CD4-positive, CD25-positive, alpha-beta regulatory T cell (primary cell): Measurements from ENCODE around the gene EMP3. TPM values are rescaled to one million over a fixed set of nuclear protein-coding genes. Genes with fewer than 3 reads are reported as not detected.

ENCODE experiments used
- ATAC-seq, 2 donors: fragments of 150-1000 bp; cut with Tn5 transposase; one replicate each; pipeline ENCODE4 v1.10.0; 2021; ENCODE audit warnings: low read depth in 2 of 2, moderate number of reproducible peaks in 2 of 2, moderate library complexity in 1 of 2
- DNase-seq, 3 donors: peaks; one replicate each; pipeline versions ENCODE4 v3.0.0 to v3.0.0-alpha.2; 2012 to 2022; ENCODE audit warnings: mixed read lengths in 1 of 3
- H3K27ac ChIP-seq: one replicate; pipeline ENCODE4 v1.7.0; 2013; ENCODE audit warnings: mild to moderate bottlenecking, low read length; ENCODE audit not compliant: insufficient read depth, poor library complexity, severe bottlenecking
- H3K27me3 ChIP-seq: one replicate; pipeline ENCODE4 v1.7.0; 2013; ENCODE audit warnings: low read length; ENCODE audit not compliant: control insufficient read depth, insufficient read depth
- H3K36me3 ChIP-seq: one replicate; pipeline ENCODE4 v1.7.0; 2013; ENCODE audit warnings: mild to moderate bottlenecking, low read length, moderate library complexity; ENCODE audit not compliant: control insufficient read depth, insufficient read depth
- H3K4me1 ChIP-seq: 2 replicates; pipeline ENCODE4 v1.7.0; 2013; ENCODE audit warnings: mild to moderate bottlenecking, low read length; ENCODE audit not compliant: insufficient read depth, control insufficient read depth, poor library complexity, severe bottlenecking
- H3K4me3 ChIP-seq: one replicate; pipeline ENCODE4 v1.7.0; 2013; ENCODE audit warnings: low read depth, mild to moderate bottlenecking, low read length, moderate library complexity
- H3K9me3 ChIP-seq, 2 experiments: 1 replicate in 1 of 2; 2 replicates in 1 of 2; pipeline ENCODE4 v1.7.0; 2013; ENCODE audit warnings: low read length in 2 of 2, mild to moderate bottlenecking in 1 of 2, moderate library complexity in 1 of 2; ENCODE audit not compliant: control insufficient read depth in 2 of 2
- H3K27ac Mint-ChIP-seq, 3 donors: one replicate each; pipeline ENCODE4 v1.8.0; 2020 to 2022; ENCODE audit warnings: mild to moderate bottlenecking in 3 of 3, mixed read lengths in 3 of 3, moderate library complexity in 2 of 3
- H3K27me3 Mint-ChIP-seq: one replicate; pipeline ENCODE4 v1.8.0; 2022; ENCODE audit warnings: mild to moderate bottlenecking, mixed read lengths
- H3K36me3 Mint-ChIP-seq: one replicate; pipeline ENCODE4 v1.8.0; 2020; ENCODE audit warnings: mixed read lengths
- H3K4me1 Mint-ChIP-seq, 4 donors: one replicate each; pipeline ENCODE4 v1.8.0; 2020 to 2022; ENCODE audit warnings: mixed read lengths in 4 of 4, mild to moderate bottlenecking in 1 of 4
- H3K4me3 Mint-ChIP-seq, 4 donors: one replicate each; pipeline ENCODE4 v1.8.0; 2020 to 2022; ENCODE audit warnings: mild to moderate bottlenecking in 4 of 4, mixed read lengths in 4 of 4, moderate library complexity in 3 of 4
- H3K9me3 Mint-ChIP-seq, 7 donors: one replicate each; pipeline ENCODE4 v1.8.0; 2020 to 2022; ENCODE audit warnings: mixed read lengths in 7 of 7, mild to moderate bottlenecking in 3 of 7, moderate library complexity in 2 of 7
- polyA plus RNA-seq, 4 donors: library from polyadenylated mRNA; unstranded; fragments of 300-500 nt; fragmentation: Illumina TruSeq; gene quantifications; one replicate each; pipeline ENCODE4 v1.2.3, GENCODE V29; 2021
- total RNA-seq: library from RNA; stranded (reverse); gene quantifications from one replicate; pipeline ENCODE4 v1.2.3, GENCODE V29; 2022

EMP3 gene, protein sequence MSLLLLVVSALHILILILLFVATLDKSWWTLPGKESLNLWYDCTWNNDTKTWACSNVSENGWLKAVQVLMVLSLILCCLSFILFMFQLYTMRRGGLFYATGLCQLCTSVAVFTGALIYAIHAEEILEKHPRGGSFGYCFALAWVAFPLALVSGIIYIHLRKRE
- total RNA-seq (290 TPM), polyA plus RNA-seq (1,000 to 10,000 TPM in 2 of 4 donors, 100 to 1,000 TPM in 2; 809 to 1,327 (median 1,095) TPM)

DNA sequence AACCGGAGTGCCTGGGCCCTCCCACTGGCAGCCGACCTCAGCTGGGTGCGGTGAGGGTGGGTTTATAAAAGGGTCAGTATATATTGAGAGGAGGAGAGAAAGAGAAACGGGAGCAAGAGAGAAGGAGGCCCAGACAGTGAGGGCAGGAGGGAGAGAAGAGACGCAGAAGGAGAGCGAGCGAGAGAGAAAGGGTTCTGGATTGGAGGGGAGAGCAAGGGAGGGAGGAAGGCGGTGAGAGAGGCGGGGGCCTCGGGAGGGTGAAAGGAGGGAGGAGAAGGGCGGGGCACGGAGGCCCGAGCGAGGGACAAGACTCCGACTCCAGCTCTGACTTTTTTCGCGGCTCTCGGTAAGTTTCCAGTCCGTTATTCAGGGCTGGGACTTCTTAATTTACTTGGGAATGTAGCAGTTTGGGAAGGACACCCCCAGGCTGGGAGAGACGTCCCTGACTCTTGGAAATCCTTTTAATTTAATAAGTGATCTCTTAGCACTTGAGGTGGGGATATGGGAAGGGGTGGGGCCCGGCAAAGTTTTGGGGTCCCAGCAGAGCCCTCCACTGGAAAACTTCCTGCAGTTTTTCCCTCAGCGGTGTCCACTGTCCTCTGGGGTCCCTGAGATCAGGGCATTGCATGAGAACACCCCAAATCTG lies at the start of gene EMP3:
TSS of gene EMP3 (plus strand) at position 288 of the 646 bp plus-strand sequence. CDS start 1,293 bp downstream, outside the sequence.
- H3K36me3 Mint-ChIP-seq: peaks cover 27% of the 10 kb centered on the region
- peaks cover 11% of the 10 kb centered on the region for H3K27me3 Mint-ChIP-seq
- Histone ChIP-seq H3K36me3 (peaks cover 18% of the 10 kb centered on the region), H3K9me3 (no peaks in the 10 kb centered on the region), H3K4me1 (peaks cover 88% of the 10 kb centered on the region), H3K4me3 (peak within 1 kb of the TSS; percentile 94), H3K27me3 (no peaks in the 10 kb centered on the region), H3K27ac (peak within 1 kb of the TSS; percentile 99)
- peaks cover 9 to 92% (median 60%) of the 10 kb centered on the region in 4 donors for H3K4me1 Mint-ChIP-seq
- DNase-seq (peak; percentile 77 to 91 (median 84)), ATAC-seq (peak; percentile 23)
- peak within 1 kb of the TSS; percentile 94 to 99 (median 98) for H3K4me3 Mint-ChIP-seq
- peak within 1 kb of the TSS; percentile 99 to 100 (median 99) for H3K27ac Mint-ChIP-seq
- H3K9me3 Mint-ChIP-seq: peaks cover 0 to 3% (median 0%) of the 10 kb centered on the region in 7 donors

DNA sequence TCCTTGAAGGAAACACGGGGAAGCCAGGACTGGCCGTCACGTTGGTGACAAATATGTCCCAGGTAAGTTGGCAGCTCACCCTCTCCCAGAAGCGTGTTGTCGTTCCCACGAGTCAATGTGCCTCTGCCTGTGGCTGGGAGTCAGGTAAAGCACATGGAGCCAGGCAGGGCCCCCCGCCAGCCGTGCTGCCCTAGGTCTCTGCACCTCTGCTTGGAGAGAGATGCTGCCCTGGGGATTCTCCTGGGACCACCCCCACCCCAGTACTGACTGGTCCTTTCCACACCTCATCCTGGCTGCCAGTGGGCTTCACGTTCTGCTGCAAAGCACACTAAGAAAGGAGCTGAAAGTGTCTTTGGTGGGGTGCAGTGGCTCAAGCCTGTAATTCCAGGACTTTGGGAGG lies 45.6 kb upstream of the EMP3 start:
- no peaks in the 10 kb centered on the region for H3K36me3 ChIP-seq
- no peaks in the 10 kb centered on the region for H3K27me3 ChIP-seq
- no peak overlapping the region for H3K4me3 ChIP-seq
- no peak for ATAC-seq
- no peak overlapping the region for H3K27ac Mint-ChIP-seq
- H3K36me3 Mint-ChIP-seq: no peaks in the 10 kb centered on the region
- H3K4me1 ChIP-seq: no peaks in the 10 kb centered on the region
- H3K4me1 Mint-ChIP-seq: no peaks in the 10 kb centered on the region
- peaks cover 4 to 7% of the 10 kb centered on the region in 2 experiments for H3K9me3 ChIP-seq
- DNase-seq: no peak
- H3K27ac ChIP-seq: no peak overlapping the region
- H3K9me3 Mint-ChIP-seq: peaks cover 0 to 4% (median 0%) of the 10 kb centered on the region in 7 donors
- H3K27me3 Mint-ChIP-seq: peaks cover 5% of the 10 kb centered on the region
- no peak overlapping the region for H3K4me3 Mint-ChIP-seq

DNA sequence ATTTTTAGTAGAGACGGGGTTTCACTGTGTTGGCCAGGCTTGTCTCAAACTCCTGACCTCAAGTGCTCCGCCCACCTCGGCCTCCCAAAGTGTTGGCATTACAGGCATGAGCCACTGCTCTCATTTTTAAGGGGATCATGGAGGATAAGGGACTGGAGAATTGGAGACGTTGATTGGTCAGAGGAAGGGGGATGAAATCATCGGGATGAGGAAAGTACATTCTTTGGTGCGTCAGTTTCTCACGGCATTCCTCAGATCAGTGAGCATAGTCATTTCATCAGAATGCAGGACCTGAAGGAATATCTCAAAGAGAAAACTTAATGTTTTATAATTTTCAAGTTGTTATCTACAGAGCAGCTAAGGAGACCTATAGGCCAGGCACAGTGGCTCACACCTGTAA lies 41.4 kb upstream of the EMP3 start:
- DNase-seq: no peak
- H3K4me3 ChIP-seq: no peak overlapping the region
- H3K27ac Mint-ChIP-seq: no peak overlapping the region
- no peak overlapping the region for H3K27ac ChIP-seq
- no peak for ATAC-seq
- H3K4me3 Mint-ChIP-seq: no peak overlapping the region
- no peaks in the 10 kb centered on the region for H3K27me3 ChIP-seq
- H3K36me3 ChIP-seq: no peaks in the 10 kb centered on the region
- peaks cover 7 to 8% of the 10 kb centered on the region in 2 experiments for H3K9me3 ChIP-seq
- H3K36me3 Mint-ChIP-seq: peaks cover 6% of the 10 kb centered on the region
- H3K4me1 ChIP-seq: no peaks in the 10 kb centered on the region
- H3K9me3 Mint-ChIP-seq: peaks cover 0 to 15% (median 3%) of the 10 kb centered on the region in 7 donors
- H3K4me1 Mint-ChIP-seq: no peaks in the 10 kb centered on the region
- H3K27me3 Mint-ChIP-seq: peaks cover 15% of the 10 kb centered on the region

DNA sequence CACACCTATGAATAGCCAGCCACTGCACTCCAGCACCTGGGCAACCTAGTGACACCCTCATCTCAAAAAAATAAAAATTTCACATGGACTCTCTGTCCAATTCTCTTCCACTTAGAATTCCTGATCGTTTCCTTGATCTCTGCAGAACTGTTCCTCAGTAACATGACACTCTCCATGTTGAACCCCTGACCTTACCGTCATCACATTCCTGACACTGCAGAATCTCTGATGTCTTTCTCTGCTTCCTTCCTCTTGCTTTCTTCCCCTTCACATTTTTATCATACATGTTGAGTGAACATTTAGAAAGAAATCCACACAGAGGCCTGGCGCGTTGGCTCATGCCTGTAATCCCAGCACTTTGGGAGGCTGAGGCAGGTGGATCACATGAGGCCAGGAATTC lies 40.5 kb upstream of the EMP3 start:
- Mint-ChIP-seq H3K9me3 (peaks cover 0 to 15% (median 3%) of the 10 kb centered on the region in 7 donors), H3K4me3 (no peak overlapping the region), H3K27ac (no peak overlapping the region), H3K4me1 (no peaks in the 10 kb centered on the region), H3K27me3 (peaks cover 15% of the 10 kb centered on the region), H3K36me3 (peaks cover 6% of the 10 kb centered on the region)
- Histone ChIP-seq H3K27me3 (no peaks in the 10 kb centered on the region), H3K27ac (no peak overlapping the region), H3K4me3 (no peak overlapping the region), H3K9me3 (peaks cover 7 to 8% of the 10 kb centered on the region in 2 experiments), H3K36me3 (no peaks in the 10 kb centered on the region), H3K4me1 (no peaks in the 10 kb centered on the region)
- ATAC-seq: no peak
- DNase-seq: no peak

DNA sequence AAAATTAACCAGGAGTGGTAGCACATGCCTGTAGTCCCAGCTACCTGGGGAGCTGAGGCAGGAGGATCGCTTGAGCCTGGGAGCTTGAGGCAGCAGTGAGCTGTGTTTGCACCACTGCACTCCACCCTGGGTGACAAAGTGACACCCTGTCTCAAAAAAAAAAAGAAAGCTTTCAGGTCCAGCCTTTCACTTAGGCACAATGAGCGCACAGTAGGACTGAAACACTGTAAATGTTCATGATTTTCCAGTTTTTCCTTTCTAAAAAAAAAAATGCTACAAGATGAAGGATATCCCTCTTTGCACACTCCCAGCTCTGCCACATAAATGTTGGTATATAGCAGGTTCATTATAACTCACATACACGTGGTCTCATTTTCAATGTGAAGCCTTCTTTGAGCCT lies 37.6 kb upstream of the EMP3 start:
- H3K27ac Mint-ChIP-seq: no peak overlapping the region
- no peak for ATAC-seq
- peaks cover 7 to 8% of the 10 kb centered on the region in 2 experiments for H3K9me3 ChIP-seq

DNA sequence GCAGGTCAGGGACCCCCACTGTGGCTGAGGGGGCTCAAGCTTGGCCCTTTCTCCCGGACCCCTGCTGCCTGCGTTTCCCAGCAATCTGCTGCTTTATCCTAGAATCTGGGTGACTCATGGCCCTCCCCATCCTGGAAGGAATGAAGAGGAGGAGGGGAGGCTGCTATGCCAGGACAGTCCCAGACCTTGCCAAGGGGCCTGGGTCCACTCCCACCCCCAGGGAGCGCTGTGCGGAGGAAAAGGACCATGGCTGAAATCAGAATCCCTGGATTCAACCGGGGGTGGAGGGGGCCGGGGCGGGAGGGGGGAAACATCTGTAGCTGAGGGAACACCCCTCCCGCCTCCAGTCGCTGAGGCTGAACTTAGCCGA lies 35.0 kb upstream of the EMP3 start:
- peaks cover 9% of the 10 kb centered on the region for H3K4me1 ChIP-seq
- peaks cover 0 to 8% (median 2%) of the 10 kb centered on the region in 4 donors for H3K4me1 Mint-ChIP-seq

More for the DNA sequence above, 37.6 kb upstream of the EMP3 start:
- peaks cover 6% of the 10 kb centered on the region for H3K36me3 Mint-ChIP-seq
- H3K4me3 ChIP-seq: no peak overlapping the region
- no peaks in the 10 kb centered on the region for H3K27me3 ChIP-seq
- no peaks in the 10 kb centered on the region for H3K36me3 ChIP-seq
- H3K4me3 Mint-ChIP-seq: no peak overlapping the region
- peaks cover 9% of the 10 kb centered on the region for H3K4me1 ChIP-seq
- peaks cover 0 to 8% (median 2%) of the 10 kb centered on the region in 4 donors for H3K4me1 Mint-ChIP-seq
- H3K9me3 Mint-ChIP-seq: peaks cover 0 to 15% (median 3%) of the 10 kb centered on the region in 7 donors
- no peak overlapping the region for H3K27ac ChIP-seq
- DNase-seq: no peak
- H3K27me3 Mint-ChIP-seq: peaks cover 23% of the 10 kb centered on the region

DNA sequence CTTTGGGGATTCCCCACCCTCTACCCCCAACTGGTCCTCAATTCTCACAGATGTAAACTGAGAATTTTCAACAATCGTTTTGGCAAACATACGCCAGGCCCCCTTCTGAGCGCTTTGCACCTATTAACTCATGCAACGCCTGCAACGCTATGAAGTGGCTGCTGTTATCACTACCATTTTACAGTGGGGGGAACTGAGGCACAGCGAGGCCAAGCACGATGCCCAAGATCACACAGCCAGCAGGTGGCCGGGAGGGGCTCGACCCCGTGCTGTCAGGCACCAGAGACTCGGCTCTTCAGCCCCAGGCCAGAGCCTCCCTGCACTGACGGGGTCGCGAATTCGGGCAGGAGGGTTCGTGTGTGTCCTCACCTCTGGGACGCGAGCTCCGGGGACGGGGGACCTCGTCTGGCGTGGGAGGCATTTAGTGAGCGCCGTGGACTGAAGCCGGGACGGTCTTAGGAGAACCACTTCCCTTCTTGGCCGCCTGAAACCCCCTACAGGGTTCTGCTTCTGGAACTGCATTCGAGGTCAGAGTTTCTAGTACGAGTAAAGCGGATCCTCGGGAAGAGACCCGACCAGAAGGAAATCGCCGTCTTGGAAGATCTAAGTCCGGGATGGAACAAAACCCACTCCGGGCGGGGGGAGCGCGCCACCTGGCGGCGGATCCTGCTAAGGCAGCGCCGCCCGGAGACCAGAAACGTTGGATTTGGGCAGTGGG lies 34.4 kb upstream of the EMP3 start:
- no peaks in the 10 kb centered on the region for H3K36me3 ChIP-seq
- no peak overlapping the region for H3K27ac ChIP-seq
- Mint-ChIP-seq H3K36me3 (peaks cover 3% of the 10 kb centered on the region), H3K27ac (no peak overlapping the region), H3K4me3 (peak overlapping the region; percentile 60 to 83 (median 82)), H3K27me3 (peaks cover 18% of the 10 kb centered on the region), H3K9me3 (peaks cover 0 to 10% (median 0%) of the 10 kb centered on the region in 7 donors), H3K4me1 (peaks cover 0 to 8% (median 2%) of the 10 kb centered on the region in 4 donors)
- no peaks in the 10 kb centered on the region for H3K27me3 ChIP-seq
- DNase-seq: peak; percentile 44 to 52 (median 46)
- H3K4me1 ChIP-seq: peaks cover 9% of the 10 kb centered on the region
- ATAC-seq: no peak
- peak overlapping the region; percentile 66 for H3K4me3 ChIP-seq
- peaks cover 0 to 4% of the 10 kb centered on the region in 2 experiments for H3K9me3 ChIP-seq

More for the DNA sequence above, 35.0 kb upstream of the EMP3 start:
- Mint-ChIP-seq H3K36me3 (peaks cover 6% of the 10 kb centered on the region), H3K27ac (no peak overlapping the region), H3K27me3 (peaks cover 23% of the 10 kb centered on the region), H3K4me3 (no peak overlapping the region), H3K9me3 (peaks cover 0 to 12% (median 0%) of the 10 kb centered on the region in 7 donors)
- Histone ChIP-seq H3K27me3 (no peaks in the 10 kb centered on the region), H3K4me3 (no peak overlapping the region), H3K27ac (no peak overlapping the region), H3K9me3 (peaks cover 0 to 4% of the 10 kb centered on the region in 2 experiments), H3K36me3 (no peaks in the 10 kb centered on the region)
- ATAC-seq: no peak
- DNase-seq: no peak
